GM18502 (cell line): ENCODE results near the gene MTUS2.

Experiments
- ATAC-seq: cut with Tn5 transposase; IDR thresholded peaks from one replicate; pipeline ENCODE4 v1.9.1; 2021; ENCODE audit warnings: mild to moderate bottlenecking; ENCODE audit not compliant: unreplicated experiment, poor library complexity

Gene MTUS2

GRCh38 chr13:29464105-29464679 is 644.1 kb downstream of the MTUS2 start:
- no peak for ATAC-seq

GRCh38 chr13:29465741-29466293 is 645.7 kb downstream of the MTUS2 start:
- no peak for ATAC-seq

DNA sequence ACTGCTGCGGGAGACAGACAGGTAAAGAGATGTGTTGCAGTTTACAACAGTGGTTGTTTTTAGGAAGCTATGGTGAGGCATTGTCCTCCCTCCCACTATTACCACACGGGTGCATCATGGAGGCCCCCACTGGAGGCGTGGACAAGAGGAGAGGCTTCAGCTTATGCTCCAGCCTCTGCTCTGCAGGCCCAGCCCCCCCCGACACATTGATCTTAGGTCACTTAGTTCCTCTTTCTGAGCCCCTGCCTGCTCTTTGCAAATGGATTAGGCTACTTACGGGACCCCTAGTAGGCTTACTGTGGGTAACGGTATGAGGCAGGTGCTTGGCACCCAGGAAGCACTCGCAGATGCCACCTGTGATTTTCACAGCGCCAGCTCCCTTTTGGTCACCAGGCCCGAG is 651.4 kb downstream of the MTUS2 start:
- no peak for ATAC-seq

DNA sequence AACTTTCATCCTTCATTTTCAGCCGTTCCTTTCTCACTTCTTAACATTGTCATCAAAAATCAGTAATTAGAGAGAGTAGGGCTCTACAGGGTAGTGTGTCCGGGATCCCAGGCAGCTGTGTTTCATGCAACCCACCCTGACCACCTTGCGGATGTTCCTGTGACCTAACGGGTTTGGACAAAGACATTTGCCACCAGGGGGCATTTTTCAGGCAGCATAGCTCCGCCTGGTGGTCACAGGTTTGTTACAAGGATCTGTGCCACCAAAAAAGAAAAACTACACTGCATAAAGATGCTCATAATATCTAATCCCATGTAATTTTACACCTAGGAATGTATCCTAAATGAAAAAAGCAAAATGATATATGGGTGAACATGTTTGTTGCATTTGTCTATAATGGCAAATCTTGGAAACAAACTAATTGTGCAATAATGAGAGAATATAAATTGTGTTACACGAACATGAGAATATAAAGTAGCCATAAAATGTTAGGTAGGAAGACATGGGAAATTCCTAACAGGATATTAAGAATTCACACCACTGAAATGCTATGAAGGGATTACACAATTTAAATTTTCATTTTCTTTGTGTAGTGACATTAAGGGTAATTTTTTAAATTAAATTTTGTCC is 652.3 kb downstream of the MTUS2 start:
- peak; percentile 69 for ATAC-seq

DNA sequence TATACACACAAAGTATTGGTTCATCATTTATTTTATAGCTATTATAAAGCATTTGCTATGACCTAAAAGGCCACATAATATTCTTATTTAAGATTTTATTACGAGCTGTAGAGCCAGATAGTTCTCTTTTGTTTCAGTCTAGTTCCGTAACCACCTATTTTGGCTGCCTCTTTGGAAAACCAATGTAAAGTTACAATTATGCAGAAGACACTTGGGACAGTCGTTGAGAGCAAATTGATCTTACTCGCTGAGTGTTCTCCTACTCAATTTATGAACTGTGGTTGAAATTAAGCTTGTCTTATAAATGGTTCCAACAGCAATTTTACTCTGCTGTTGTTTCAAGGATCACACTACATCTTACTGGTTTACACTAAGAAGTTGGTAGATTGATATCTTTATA is 653.0 kb downstream of the MTUS2 start:
- no peak for ATAC-seq

- ATAC-seq: no peak
Observed at GRCh38 chr13:29474991-29475390, 654.9 kb downstream of the MTUS2 start.

- no peak for ATAC-seq
Observed at GRCh38 chr13:29476046-29476445, 655.9 kb downstream of the MTUS2 start.

DNA sequence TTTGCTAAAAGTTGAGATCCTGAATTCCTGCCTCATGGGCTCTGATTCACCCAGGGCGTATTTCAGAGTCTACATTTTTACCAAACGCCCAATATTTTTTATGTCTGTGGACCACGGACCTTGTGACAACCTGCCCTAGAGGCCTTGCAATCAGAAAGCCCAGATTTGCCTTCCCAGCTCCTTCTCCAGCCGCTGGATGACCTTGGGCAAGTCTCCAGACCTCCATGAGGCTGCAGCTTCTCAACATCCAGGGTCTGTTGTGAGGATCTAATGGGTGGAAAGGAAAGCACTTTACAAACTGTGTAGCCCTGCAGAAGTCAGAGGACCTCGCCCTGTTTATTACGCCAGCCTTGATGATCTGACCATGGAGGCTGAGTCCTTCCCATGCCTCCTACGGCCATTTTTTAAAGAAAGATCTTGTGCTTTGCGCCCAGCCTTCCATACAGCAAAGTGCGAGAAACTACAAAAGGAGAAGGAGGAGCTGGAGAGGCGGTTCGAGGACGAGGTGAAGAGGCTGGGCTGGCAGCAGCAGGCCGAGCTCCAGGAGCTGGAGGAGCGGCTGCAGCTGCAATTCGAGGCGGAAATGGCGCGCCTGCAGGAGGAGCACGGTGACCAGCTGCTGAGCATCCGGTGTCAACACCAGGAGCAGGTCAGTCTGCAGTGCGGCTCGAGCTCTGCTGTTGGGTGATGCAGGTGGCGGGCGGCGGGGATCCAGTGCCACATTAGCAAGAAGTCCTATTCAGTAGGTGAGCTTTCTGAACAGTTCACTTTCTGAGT is 659.8 kb downstream of the MTUS2 start:
- no peak for ATAC-seq

- no peak for ATAC-seq
Observed at GRCh38 chr13:29480893-29481525, 660.9 kb downstream of the MTUS2 start.

DNA sequence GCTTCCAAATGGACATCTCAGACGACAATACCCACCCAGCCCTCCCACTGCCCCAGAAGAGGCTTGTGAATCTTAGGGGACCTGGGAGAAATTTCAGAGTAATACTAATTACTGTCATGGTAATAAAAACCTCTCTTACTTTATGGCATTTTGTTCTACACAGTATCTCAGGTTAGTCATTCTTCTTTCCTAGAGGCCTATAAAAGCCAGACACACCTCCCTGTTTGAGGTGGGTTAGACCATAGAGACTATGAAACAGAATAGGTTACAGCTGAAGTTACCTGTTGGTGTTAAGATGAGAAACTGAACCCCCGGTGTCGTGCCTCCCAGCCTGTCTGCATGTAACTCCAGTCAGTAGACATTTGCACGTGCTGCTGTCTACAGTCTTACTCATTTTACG is 661.5 kb downstream of the MTUS2 start:
- no peak for ATAC-seq

GRCh38 chr13:29482504-29482903 is 662.4 kb downstream of the MTUS2 start:
- no peak for ATAC-seq

GRCh38 chr13:29483211-29483610 is 663.1 kb downstream of the MTUS2 start:
- no peak for ATAC-seq

GRCh38 chr13:29483623-29484022 is 663.5 kb downstream of the MTUS2 start:
- ATAC-seq: no peak

DNA sequence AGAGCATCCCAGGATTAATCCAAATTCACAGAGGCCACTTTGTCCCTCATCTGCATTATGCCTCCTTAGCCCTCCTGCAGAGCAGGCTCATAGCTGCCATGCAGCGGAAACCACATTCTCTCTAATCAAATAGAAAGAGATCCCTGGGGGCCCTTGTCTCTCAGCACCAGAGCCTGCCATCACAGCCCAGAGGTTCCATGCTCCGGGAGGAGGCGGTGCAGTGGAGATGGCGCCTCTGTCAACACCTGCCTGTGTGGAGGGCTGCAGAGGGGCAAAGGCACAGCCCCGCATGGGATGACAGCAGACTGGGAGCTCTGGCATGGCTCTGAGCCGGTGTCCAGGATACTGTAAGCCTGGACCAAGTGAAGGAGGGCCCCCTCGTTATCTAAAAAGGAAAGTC is 664.1 kb downstream of the MTUS2 start:
- no peak for ATAC-seq

- ATAC-seq: no peak
Observed at GRCh38 chr13:29484796-29485195, 664.7 kb downstream of the MTUS2 start.

- no peak for ATAC-seq
Observed at GRCh38 chr13:29486551-29486950, 666.4 kb downstream of the MTUS2 start.

DNA sequence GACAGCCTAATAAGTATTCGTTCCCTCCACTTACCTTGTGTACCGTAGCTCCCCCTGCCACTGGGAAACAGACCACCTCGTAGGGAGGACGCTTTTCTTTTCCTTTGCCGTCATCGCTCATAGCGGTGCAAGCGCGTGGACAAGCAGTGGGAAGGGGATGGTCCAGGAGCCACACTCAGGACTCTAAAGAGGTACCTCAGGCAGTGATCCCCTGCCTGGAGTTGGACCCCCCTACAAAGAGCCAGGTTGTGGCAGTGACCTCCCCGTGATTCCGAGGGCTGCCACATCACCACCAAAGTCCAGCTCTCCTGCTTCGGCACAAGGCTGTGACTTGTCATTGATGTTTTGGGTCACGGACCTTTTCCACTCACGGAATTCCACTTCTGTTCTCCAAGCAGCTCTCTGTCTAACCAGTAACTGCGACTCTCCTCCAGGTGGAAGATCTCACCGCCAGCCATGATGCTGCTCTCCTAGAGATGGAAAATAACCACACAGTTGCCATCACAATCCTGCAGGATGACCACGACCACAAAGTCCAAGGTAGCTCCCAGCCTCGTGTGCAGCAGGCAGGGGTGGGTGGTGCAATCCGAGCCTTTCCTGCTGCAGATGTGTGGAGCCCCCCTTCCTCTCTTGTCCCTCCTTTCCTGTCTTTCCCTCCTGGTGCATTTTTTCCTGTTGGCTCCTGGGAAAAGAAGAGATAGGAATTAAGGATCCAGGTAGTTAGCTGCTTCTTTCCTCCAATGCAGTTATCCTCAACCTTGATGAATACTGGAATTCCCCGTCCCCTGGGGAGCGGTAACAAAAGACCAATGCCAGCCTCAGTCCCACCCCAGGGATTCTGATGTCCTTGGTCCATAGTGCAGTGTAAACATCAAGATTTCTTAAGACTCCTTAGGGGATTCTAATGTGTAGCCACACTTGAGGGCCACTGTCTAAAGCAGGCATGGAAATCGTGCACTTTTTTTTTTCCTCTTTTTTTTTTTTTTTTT is 667.6 kb downstream of the MTUS2 start:
- ATAC-seq: no peak

DNA sequence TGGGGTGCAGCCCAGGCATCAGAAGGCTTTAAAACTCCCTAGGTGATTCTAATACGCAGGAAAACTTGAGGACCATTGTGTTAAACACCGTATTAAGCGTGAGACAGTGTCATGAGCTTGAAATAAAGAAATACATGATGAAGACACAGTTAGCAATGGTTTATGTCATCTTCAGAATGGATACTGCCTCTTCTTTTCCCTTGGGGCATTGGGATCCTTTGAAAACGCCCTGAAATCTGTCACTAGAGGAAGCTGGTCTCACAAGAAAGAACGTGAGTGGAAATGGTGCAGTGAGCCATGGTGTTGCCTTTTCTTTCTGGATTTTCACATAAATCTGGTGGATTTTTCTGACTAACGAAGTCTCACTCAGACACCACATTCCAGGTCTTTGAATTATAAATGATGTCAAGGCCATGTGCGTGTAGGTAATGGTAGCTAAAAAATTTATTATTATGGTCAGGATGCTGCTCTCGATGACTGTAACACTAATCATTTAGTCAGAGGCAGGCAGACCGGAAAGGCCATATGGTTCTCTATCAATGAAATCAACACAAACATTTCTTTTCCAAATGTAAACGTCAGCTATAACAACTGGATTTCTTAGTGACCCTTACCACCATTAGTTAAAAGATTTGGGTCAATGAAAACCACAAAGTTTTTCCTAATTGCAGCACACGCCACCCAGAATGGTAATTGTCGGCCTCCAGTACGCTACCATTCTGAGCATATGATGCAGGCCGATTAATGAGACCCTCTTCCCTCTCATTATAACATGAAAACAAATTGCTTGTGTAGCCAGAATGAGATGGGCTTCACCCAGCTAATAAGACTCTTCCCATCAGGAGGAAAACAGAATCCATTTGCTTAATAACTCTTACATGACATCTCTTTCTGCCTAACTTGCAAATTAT is 669.8 kb downstream of the MTUS2 start:
- no peak for ATAC-seq

GRCh38 chr13:29490561-29490885 is 670.4 kb downstream of the MTUS2 start:
- no peak for ATAC-seq
